Vagina (tissue), 2 donors: Measurements from ENCODE around the gene PRKCE. TPM values are rescaled to one million over a fixed set of nuclear protein-coding genes. Genes with fewer than 3 reads are reported as not detected.

Experiments
- DNase-seq, 2 donors: peaks; one replicate each; pipeline ENCODE4 v3.0.0-alpha.2; 2017; ENCODE audit errors: extremely low spot score in 2 of 2
- H3K27ac ChIP-seq: fragments of 200-600 bp; sonication (generic); one replicate; pipeline ENCODE4 v1.5.1; 2019
- H3K27me3 ChIP-seq: fragments of 200-600 bp; sonication (generic); one replicate; pipeline ENCODE4 v1.5.1; 2019
- H3K36me3 ChIP-seq, 2 donors: fragments of 200-600 bp; sonication (generic); one replicate each; pipeline ENCODE4 v1.5.1; 2017 to 2019
- H3K4me1 ChIP-seq: fragments of 200-600 bp; sonication (generic); one replicate; pipeline ENCODE4 v1.5.1; 2019
- H3K4me3 ChIP-seq, 2 donors: fragments of 200-600 bp; sonication (generic); 1 replicate in 1 of 2; 2 replicates in 1 of 2; pipeline ENCODE4 v1.5.1; 2016 to 2019
- H3K9me3 ChIP-seq: fragments of 200-600 bp; sonication (generic); one replicate; pipeline ENCODE4 v1.5.1; 2019
- POLR2A ChIP-seq, 2 donors: fragments of 450-650 bp; IDR thresholded peaks; one replicate each; pipeline ENCODE4 v1.6.1; 2017; ENCODE audit warnings: antibody characterized with exemption in 2 of 2, mild to moderate bottlenecking in 2 of 2, moderate library complexity in 2 of 2
- POLR2AphosphoS5 ChIP-seq, 2 donors: sonication (generic); formaldehyde crosslinking; IDR thresholded peaks; one replicate each; pipeline ENCODE4 v1.9.0; 2017; ENCODE audit warnings: antibody characterized with exemption in 2 of 2, mild to moderate bottlenecking in 2 of 2, low read depth in 1 of 2; ENCODE audit not compliant: insufficient read depth in 1 of 2
- intact Hi-C: fragments of 100-400 bp; cut with DNase I; formaldehyde crosslinking; loops from one replicate; pipeline ENCODE4 v1.15.1; 2023
- total RNA-seq: library from RNA; depleted of rRNA; stranded (reverse); fragments of >200 nt; gene quantifications from one replicate; pipeline ENCODE4 v1.2.3, GENCODE V29; 2016
- TF ChIP-seq, protein P1 (sequence below), 3 experiments: fragments of 450-650 bp in 2 of 3; fragments of 200-600 bp in 1 of 3; sonication (generic) in 1 of 3; IDR thresholded peaks; one replicate each; pipeline ENCODE4 v1.5.1; 2017 to 2019; ENCODE audit warnings: antibody characterized with exemption in 3 of 3, mild to moderate bottlenecking in 2 of 3, moderate library complexity in 2 of 3

Gene PRKCE
- total RNA-seq, 1 donor from 2014 or later, result 11.8 TPM

DNA sequence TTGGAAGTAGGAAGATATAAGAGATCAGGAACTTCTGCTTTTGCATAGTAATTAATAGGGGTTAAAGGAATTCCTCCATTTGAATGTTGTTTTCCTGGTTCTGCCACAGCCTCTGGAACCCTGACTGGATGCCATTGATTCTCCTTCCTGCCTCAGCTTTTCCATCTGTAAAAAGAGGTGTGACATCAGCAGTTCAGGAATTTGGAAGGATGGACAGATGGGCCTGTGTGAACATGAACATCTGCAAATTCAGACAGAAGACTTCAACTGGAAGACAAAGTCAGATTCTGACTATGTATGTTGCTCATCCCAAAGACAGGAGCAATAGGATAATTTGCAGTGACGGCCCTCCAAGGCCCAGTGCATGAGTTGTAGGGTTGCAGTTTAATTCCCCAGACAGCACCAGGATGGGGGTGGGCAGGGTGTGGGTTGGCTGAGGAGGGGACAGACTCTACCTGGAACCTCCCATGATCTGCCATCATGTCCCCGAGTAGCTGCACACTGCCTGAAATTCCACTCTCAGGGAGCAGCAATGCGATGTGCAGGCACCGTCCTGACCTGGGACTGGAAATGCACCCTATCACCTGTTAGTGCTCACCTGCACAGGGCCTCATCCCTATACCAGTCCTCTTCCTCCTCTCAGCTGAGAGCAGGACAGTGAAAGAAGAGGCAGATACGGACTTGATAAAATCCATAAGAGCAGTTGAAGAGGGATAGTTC is 546.8 kb downstream of the PRKCE start:
- Histone ChIP-seq H3K27me3 (no peaks in the 10 kb centered on the region), H3K9me3 (no peaks in the 10 kb centered on the region), H3K36me3 (no peaks in the 10 kb centered on the region), H3K4me3 (no peak overlapping the region), H3K27ac (no peak overlapping the region), H3K4me1 (peaks cover 14% of the 10 kb centered on the region)
- TF ChIP-seq, protein P1, sequence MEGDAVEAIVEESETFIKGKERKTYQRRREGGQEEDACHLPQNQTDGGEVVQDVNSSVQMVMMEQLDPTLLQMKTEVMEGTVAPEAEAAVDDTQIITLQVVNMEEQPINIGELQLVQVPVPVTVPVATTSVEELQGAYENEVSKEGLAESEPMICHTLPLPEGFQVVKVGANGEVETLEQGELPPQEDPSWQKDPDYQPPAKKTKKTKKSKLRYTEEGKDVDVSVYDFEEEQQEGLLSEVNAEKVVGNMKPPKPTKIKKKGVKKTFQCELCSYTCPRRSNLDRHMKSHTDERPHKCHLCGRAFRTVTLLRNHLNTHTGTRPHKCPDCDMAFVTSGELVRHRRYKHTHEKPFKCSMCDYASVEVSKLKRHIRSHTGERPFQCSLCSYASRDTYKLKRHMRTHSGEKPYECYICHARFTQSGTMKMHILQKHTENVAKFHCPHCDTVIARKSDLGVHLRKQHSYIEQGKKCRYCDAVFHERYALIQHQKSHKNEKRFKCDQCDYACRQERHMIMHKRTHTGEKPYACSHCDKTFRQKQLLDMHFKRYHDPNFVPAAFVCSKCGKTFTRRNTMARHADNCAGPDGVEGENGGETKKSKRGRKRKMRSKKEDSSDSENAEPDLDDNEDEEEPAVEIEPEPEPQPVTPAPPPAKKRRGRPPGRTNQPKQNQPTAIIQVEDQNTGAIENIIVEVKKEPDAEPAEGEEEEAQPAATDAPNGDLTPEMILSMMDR (IDR thresholded peaks at IDR 0.05), result no peak
- TF ChIP-seq POLR2A (IDR thresholded peaks at IDR 0.05), result no peak
- TF ChIP-seq POLR2AphosphoS5 (IDR thresholded peaks at IDR 0.05; ENCODE audit: insufficient read depth in 1 of 2, low read depth in 1 of 2), result no peak
- intact Hi-C loops, result no loop called here
- peak in 1 of 2 donors; percentile 82 for DNase-seq

DNA sequence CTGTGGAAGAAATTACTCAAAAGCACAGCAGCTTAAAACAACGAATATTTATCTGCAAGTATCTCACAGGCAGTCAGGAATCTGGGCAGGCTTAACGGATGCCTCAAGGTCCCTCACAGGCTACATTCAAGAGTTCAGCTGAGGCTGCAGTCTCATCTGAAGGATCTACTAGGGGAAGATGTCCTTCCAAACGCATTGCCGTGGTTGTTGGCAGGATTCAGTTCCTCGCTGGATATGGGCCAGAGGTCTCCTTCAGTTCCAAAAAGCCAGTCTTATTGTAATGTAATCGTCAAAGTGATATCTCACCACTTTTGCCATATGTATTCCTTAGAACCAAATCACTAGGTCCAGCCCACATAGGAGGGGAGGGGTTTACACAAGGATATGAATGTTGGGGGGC is 547.5 kb downstream of the PRKCE start:
- no peaks in the 10 kb centered on the region for H3K36me3 ChIP-seq
- no peaks in the 10 kb centered on the region for H3K27me3 ChIP-seq
- DNase-seq, result no peak
- TF ChIP-seq, protein P1 (IDR thresholded peaks at IDR 0.05), result no peak
- TF ChIP-seq POLR2AphosphoS5 (IDR thresholded peaks at IDR 0.05; ENCODE audit: insufficient read depth in 1 of 2, low read depth in 1 of 2) (no peak), POLR2A (IDR thresholded peaks at IDR 0.05) (no peak)
- H3K27ac ChIP-seq, result no peak overlapping the region
- H3K4me1 ChIP-seq, result peaks cover 14% of the 10 kb centered on the region
- H3K9me3 ChIP-seq, result no peaks in the 10 kb centered on the region
- H3K4me3 ChIP-seq, result no peak overlapping the region
- intact Hi-C loops, result no loop called here

DNA sequence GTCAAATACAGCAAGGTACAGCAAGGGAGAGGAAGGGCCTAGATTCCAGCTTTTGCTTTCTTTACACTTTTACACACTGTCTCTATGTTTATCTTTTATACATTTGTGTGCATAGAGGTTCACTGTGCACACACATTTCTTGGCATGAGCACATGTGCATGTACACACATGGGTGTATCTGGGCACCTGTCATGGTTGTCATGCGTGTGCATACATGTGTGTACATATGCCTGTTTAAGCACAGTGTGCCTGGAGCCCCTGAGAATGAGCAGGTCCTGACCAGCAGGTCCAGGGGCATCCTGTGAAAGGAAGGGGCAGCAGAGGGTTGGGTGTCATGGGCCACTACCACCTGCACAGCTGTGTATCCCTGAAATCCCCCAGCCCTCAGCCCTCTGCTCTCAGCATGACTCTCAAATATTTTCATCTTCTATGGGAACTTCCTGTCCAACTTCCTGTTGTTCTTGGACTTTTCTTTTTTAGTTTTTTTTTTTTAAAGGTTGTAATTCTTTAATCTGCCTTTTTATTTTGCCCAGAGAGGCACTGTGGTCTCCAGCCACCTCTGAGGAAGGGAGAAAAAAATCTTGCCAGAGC is 548.7 kb downstream of the PRKCE start:
- H3K9me3 ChIP-seq, result no peaks in the 10 kb centered on the region
- no peaks in the 10 kb centered on the region for H3K36me3 ChIP-seq
- intact Hi-C loops, result no loop called here
- no peaks in the 10 kb centered on the region for H3K27me3 ChIP-seq
- H3K4me3 ChIP-seq, result no peak overlapping the region
- H3K27ac ChIP-seq, result no peak overlapping the region
- peak in 1 of 2 donors; percentile 65 for DNase-seq
- no peak for TF ChIP-seq POLR2AphosphoS5 (IDR thresholded peaks at IDR 0.05; ENCODE audit: insufficient read depth in 1 of 2, low read depth in 1 of 2)
- TF ChIP-seq POLR2A (IDR thresholded peaks at IDR 0.05), result no peak
- TF ChIP-seq, protein P1 (IDR thresholded peaks at IDR 0.05), result no peak
- H3K4me1 ChIP-seq, result peaks cover 14% of the 10 kb centered on the region

DNA sequence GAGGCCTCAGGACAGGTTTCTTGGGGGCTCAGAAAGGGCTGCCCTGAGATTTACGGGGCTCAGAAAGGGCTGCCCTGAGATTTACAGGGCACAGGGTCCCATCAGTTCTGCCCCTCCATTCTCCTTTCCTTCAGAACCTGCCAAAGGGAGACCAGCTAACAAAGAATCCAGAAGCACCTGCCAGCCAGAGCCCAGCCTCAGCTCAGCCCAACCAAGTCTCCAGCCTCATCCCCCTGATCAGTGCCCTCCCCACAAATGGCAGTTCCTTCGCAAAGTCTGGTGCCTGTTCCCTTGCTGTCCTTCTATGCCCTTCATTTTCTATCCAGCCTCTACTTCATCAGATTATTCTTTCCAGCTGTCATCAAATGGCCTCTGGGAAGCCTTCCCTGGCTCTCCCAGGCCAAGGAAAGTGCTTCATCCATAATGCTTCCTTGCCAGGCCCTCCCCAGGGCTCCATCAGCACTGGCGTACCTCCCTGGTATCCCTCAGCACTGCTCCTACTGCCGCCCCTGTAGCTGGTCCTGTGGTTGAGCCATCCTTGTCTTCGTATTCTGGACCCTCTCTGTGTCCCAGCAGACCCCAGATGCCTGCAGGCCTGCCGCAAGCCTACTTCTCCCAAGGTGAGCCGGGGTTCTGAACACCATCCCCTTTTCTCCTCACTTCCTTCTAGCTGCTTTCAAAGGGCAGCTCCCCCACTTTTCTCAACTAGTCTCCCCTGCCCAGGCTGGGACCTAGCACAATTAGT is 549.6 kb downstream of the PRKCE start:
- no peak for TF ChIP-seq POLR2AphosphoS5 (IDR thresholded peaks at IDR 0.05; ENCODE audit: insufficient read depth in 1 of 2, low read depth in 1 of 2)
- TF ChIP-seq, protein P1 (IDR thresholded peaks at IDR 0.05), result no peak
- TF ChIP-seq POLR2A (IDR thresholded peaks at IDR 0.05), result no peak
- peaks cover 14% of the 10 kb centered on the region for H3K4me1 ChIP-seq
- no peaks in the 10 kb centered on the region for H3K36me3 ChIP-seq
- intact Hi-C loops, result no loop called here
- no peak overlapping the region for H3K27ac ChIP-seq
- H3K4me3 ChIP-seq, result no peak overlapping the region
- H3K27me3 ChIP-seq, result no peaks in the 10 kb centered on the region
- H3K9me3 ChIP-seq, result no peaks in the 10 kb centered on the region
- DNase-seq, result peak in 1 of 2 donors; percentile 60
